K562 (cell line): Measurements from ENCODE around the gene SLC12A6. TPM values are rescaled to one million over a fixed set of nuclear protein-coding genes. Genes with fewer than 3 reads are reported as not detected.

ENCODE experiments used
- ATAC-seq: fragments of 200-7000 bp; cut with Tn5 transposase; 3 replicates; pipeline ENCODE4 v1.9.1; 2020; ENCODE audit warnings: moderate library complexity
- BruUV-seq: library from RNA; stranded (reverse); fragments of 400-500 nt; replicated peaks from 2 replicates; lab custom pipeline; 2021; lab: Mats Ljungman, UMichigan
- CTCF ChIA-PET: fragments of 300-600 bp; formaldehyde crosslinking; extraction: SDS; loops from one replicate; lab custom pipeline; 2021; ENCODE audit warnings: low intra/inter-chr PET ratio; lab: Yijun Ruan, JAX
- POLR2A ChIA-PET: fragments of 300-600, 350-650 bp; sonication (Branson Sonifier 250); formaldehyde crosslinking; extraction: SDS; loops from one replicate; lab custom pipeline; 2021; ENCODE audit warnings: antibody characterized with exemption, inconsistent platforms; lab: Yijun Ruan, JAX
- DNase-seq, 4 experiments: peaks; one replicate each; pipeline versions ENCODE4 v3.0.0 to v3.0.0-alpha.2; 2011 to 2018; ENCODE audit warnings: low spot score in 3 of 4, mixed read lengths in 3 of 4; ENCODE audit errors: extremely low read depth in 1 of 4
- FAIRE-seq: peaks from 2 replicates; lab custom pipeline; 2011; peaks lifted over from hg19 to GRCh38; lab: Jason Lieb, UNC
- H2AFZ ChIP-seq: 2 replicates; pipeline ENCODE4 v1.6.0; 2011; ENCODE audit warnings: low read depth, low read length, control low read depth, inconsistent platforms
- H3K27ac ChIP-seq: fragments of 200-600 bp; 3 replicates; pipeline ENCODE4 v1.8.0; 2011; ENCODE audit warnings: low read depth, mild to moderate bottlenecking, control low read depth, inconsistent platforms, low read length, moderate library complexity, mixed read lengths; ENCODE audit errors: extremely low read depth
- H3K27me3 ChIP-seq, 2 experiments: fragments of 300-600 bp in 1 of 2; 2 replicates in 1 of 2; 3 replicates in 1 of 2; pipeline versions ENCODE4 v1.6.0 to v1.8.0; 2011; ENCODE audit warnings: inconsistent platforms in 2 of 2, low read length in 2 of 2, mild to moderate bottlenecking in 1 of 2, mixed read lengths in 1 of 2, moderate library complexity in 1 of 2; ENCODE audit not compliant: control insufficient read depth in 2 of 2, insufficient read depth in 2 of 2
- H3K36me3 ChIP-seq: fragments of 300-600 bp; 3 replicates; pipeline ENCODE4 v1.8.0; 2011; ENCODE audit warnings: mild to moderate bottlenecking, low read length, inconsistent platforms; ENCODE audit not compliant: control insufficient read depth, insufficient read depth
- H3K4me1 ChIP-seq, 2 experiments: fragments of 200-600 bp in 1 of 2; replicated peaks in 1 of 2; 2 replicates in 1 of 2; 3 replicates in 1 of 2; pipeline versions ENCODE4 v1.5.1 to v1.8.0; 2011; ENCODE audit warnings: inconsistent platforms in 2 of 2, low read length in 2 of 2, mild to moderate bottlenecking in 1 of 2, mixed read lengths in 1 of 2, moderate library complexity in 1 of 2; ENCODE audit not compliant: control insufficient read depth in 2 of 2, insufficient read depth in 2 of 2
- H3K4me2 ChIP-seq: 2 replicates; pipeline ENCODE4 v1.6.1; 2011; ENCODE audit warnings: low read length, control low read depth, inconsistent platforms, mixed read lengths; ENCODE audit not compliant: insufficient read depth
- H3K4me3 ChIP-seq: fragments of 200-600 bp; sonication (generic), shearing (Covaris generic); 2 replicates; pipeline ENCODE4 v1.5.1; 2016; ENCODE audit warnings: control low read depth, inconsistent platforms
- H3K79me2 ChIP-seq: fragments of 200-600 bp; 3 replicates; pipeline ENCODE4 v1.8.0; 2011; ENCODE audit warnings: low read length, inconsistent platforms; ENCODE audit not compliant: control insufficient read depth, insufficient read depth
- H3K9ac ChIP-seq, 2 experiments: 2 replicates each; pipeline versions ENCODE4 v1.6.0 to v1.6.1; 2011; ENCODE audit warnings: low read depth in 2 of 2, low read length in 2 of 2, control low read depth in 1 of 2, inconsistent platforms in 1 of 2, mild to moderate bottlenecking in 1 of 2, mixed read lengths in 1 of 2; ENCODE audit not compliant: insufficient read depth in 1 of 2
- H3K9me1 ChIP-seq: one replicate; pipeline ENCODE4 v1.6.0; 2011; ENCODE audit warnings: inconsistent platforms, mild to moderate bottlenecking, low read length, moderate library complexity; ENCODE audit not compliant: control insufficient read depth, insufficient read depth
- H3K9me3 ChIP-seq: replicated peaks from 2 replicates; pipeline ENCODE4 v1.5.1; 2011; ENCODE audit warnings: low read depth, low read length, inconsistent platforms; ENCODE audit not compliant: control insufficient read depth, insufficient read depth
- H4K20me1 ChIP-seq: replicated peaks from 2 replicates; pipeline ENCODE4 v1.6.1; 2011; ENCODE audit warnings: low read length, inconsistent platforms, mixed read lengths; ENCODE audit not compliant: control insufficient read depth, insufficient read depth
- CREBBP ChIP-seq: IDR thresholded peaks from one replicate; pipeline ENCODE4 v1.6.1; 2012; ENCODE audit warnings: low read depth, mild to moderate bottlenecking, control low read depth, inconsistent platforms, low read length
- KLF1 ChIP-seq: fragments of 450-650 bp; IDR thresholded peaks from 2 replicates; pipeline ENCODE4 v1.6.1; 2016; ENCODE audit warnings: missing genetic modification characterization, missing compliant biosample characterization
- MECOM ChIP-seq: fragments of 250-450 bp; sonication (Bioruptor Pico); IDR thresholded peaks from 2 replicates; pipeline ENCODE4 v1.8.0; 2022; ENCODE audit warnings: inconsistent platforms
- MEIS2 ChIP-seq: fragments of 450-650 bp; IDR thresholded peaks from 2 replicates; pipeline ENCODE4 v1.6.1; 2014; ENCODE audit warnings: mild to moderate bottlenecking; ENCODE audit not compliant: partially characterized antibody
- NFE2L1 ChIP-seq: fragments of 450-650 bp; IDR thresholded peaks from 2 replicates; pipeline ENCODE4 v1.6.1; 2016; ENCODE audit warnings: missing genetic modification characterization, low read depth, mild to moderate bottlenecking, missing compliant biosample characterization, moderate library complexity, borderline replicate concordance
- PBX2 ChIP-seq, 2 experiments: IDR thresholded peaks in 1 of 2; conservative IDR thresholded peaks in 1 of 2; 2 replicates each; pipeline ENCODE4 v1.6.1; 2016; ENCODE audit warnings: low read depth in 2 of 2, mild to moderate bottlenecking in 1 of 2, missing compliant biosample characterization in 1 of 2, missing genetic modification characterization in 1 of 2, moderate library complexity in 1 of 2
- PHB ChIP-seq: fragments of 250-450 bp; sonication (Bioruptor Pico); IDR thresholded peaks from 2 replicates; pipeline ENCODE4 v1.5.0; 2021
- RFX5 ChIP-seq: IDR thresholded peaks from 2 replicates; pipeline ENCODE4 v1.6.1; 2011; ENCODE audit warnings: low read depth, mild to moderate bottlenecking, improper control_type of control experiment, low read length
- SAP30 ChIP-seq: fragments of 200-600 bp; sonication (generic); IDR thresholded peaks from 2 replicates; pipeline ENCODE4 v1.6.1; 2012; ENCODE audit warnings: borderline replicate concordance, low read depth, mild to moderate bottlenecking, moderate library complexity, low read length, control low read depth, inconsistent platforms; ENCODE audit not compliant: insufficient read depth, poor library complexity, severe bottlenecking
- SIRT6 ChIP-seq: IDR thresholded peaks from one replicate; pipeline ENCODE4 v1.6.1; 2012; ENCODE audit warnings: low read depth, mild to moderate bottlenecking, control low read depth, inconsistent platforms, low read length, moderate library complexity
- SRSF9 ChIP-seq: fragments of 200-400 bp; formaldehyde crosslinking; IDR thresholded peaks from 2 replicates; pipeline ENCODE4 v1.6.1; 2017; ENCODE audit warnings: low read depth, low read length, borderline replicate concordance
- WGBS: fragments of 100-300 bp; shearing (Covaris generic); methylation state at CpG from one replicate; pipeline ENCODE4 v1.1.6; 2016; ENCODE audit warnings: low coverage, mixed read lengths; ENCODE audit not compliant: insufficient coverage; ENCODE audit errors: missing lambda C conversion rate; 5-methylcytosine and 5-hydroxymethylcytosine counted together
- in situ Hi-C: fragments of 300-500 bp; cut with MboI; formaldehyde crosslinking; loops from 4 replicates; pipeline ENCODE4 v1.15.0; 2018; ENCODE audit warnings: inconsistent platforms, mixed read lengths
- intact Hi-C: fragments of 100-400 bp; cut with micrococcal nuclease; formaldehyde crosslinking; loops from 2 replicates; pipeline ENCODE4 v1.14.2; 2022
- polyA plus RNA-seq, 8 experiments: library from polyadenylated mRNA; depleted of rRNA in 4 of 8; stranded (reverse) in 5 of 8; unstranded in 3 of 8; fragments of >200 nt; fragmentation: Nextera tagmentation in 2 of 8; fragmentation: Illumina TruSeq in 1 of 8; extraction: Ambion mirVana in 2 of 8; extraction: Trizol in 1 of 8; gene quantifications; 2 replicates each; pipeline versions ENCODE4 v1.2.1 to v1.2.3, GENCODE V29; 2011 to 2014; ENCODE audit warnings: inconsistent platforms in 1 of 8, missing spikeins in 1 of 8
- total RNA-seq, 7 experiments: library from RNA; depleted of rRNA in 6 of 7; stranded (reverse); fragments of >200 nt in 6 of 7; fragmentation: Illumina TruSeq in 2 of 7; extraction: Trizol in 2 of 7; gene quantifications; 2 replicates each; pipeline versions ENCODE4 v1.2.1 to v1.2.3, GENCODE V29; 2011 to 2021; ENCODE audit warnings: low replicate concordance in 1 of 7
- TF ChIP-seq, protein P1 (sequence below): fragments of 250-450 bp; sonication (Bioruptor Pico); IDR thresholded peaks from 2 replicates; pipeline ENCODE4 v1.4.0; 2020; ENCODE audit warnings: borderline replicate concordance
- TF ChIP-seq, protein P2 (sequence below): sonication (generic); formaldehyde crosslinking; IDR thresholded peaks from 2 replicates; pipeline ENCODE4 v1.9.0; 2022; ENCODE audit warnings: mild to moderate bottlenecking, missing genetic modification reagents

SLC12A6 gene
- total and polyA plus RNA-seq, 9 of the 15 experiments (the other 6 are each of a cell fraction or from before 2014, with no cell fraction given): 1.4 to 16.4 (median 6.7) TPM

- FAIRE-seq: no peak
- no peak for TF ChIP-seq SAP30
- TF ChIP-seq SRSF9: no peak
- no peak for TF ChIP-seq SIRT6
- no peak for TF ChIP-seq PHB (CRISPR knock-in tag)
- no peak for TF ChIP-seq MEIS2
- TF ChIP-seq, protein P1, sequence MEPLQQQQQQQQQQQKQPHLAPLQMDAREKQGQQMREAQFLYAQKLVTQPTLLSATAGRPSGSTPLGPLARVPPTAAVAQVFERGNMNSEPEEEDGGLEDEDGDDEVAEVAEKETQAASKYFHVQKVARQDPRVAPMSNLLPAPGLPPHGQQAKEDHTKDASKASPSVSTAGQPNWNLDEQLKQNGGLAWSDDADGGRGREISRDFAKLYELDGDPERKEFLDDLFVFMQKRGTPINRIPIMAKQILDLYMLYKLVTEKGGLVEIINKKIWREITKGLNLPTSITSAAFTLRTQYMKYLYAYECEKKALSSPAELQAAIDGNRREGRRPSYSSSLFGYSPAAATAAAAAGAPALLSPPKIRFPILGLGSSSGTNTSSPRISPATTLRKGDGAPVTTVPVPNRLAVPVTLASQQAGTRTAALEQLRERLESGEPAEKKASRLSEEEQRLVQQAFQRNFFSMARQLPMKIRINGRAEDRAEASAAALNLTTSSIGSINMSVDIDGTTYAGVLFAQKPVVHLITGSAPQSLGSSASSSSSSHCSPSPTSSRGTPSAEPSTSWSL (CRISPR knock-in tag): no peak
- TF ChIP-seq RFX5: no peak
- TF ChIP-seq NFE2L1 (tag): no peak
- no peak for TF ChIP-seq CREBBP
- no peak for TF ChIP-seq KLF1 (tag)
- no peak for TF ChIP-seq MECOM (CRISPR knock-in tag)
- TF ChIP-seq, protein P2, sequence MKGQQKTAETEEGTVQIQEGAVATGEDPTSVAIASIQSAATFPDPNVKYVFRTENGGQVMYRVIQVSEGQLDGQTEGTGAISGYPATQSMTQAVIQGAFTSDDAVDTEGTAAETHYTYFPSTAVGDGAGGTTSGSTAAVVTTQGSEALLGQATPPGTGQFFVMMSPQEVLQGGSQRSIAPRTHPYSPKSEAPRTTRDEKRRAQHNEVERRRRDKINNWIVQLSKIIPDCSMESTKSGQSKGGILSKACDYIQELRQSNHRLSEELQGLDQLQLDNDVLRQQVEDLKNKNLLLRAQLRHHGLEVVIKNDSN (CRISPR knock-in tag): no peak
- TF ChIP-seq PBX2 (CRISPR knock-in tag; IDR thresholded peaks at IDR 0.05; ENCODE audit: low read depth): no peak
- no peak for TF ChIP-seq PBX2 (tag; conservative IDR thresholded peaks at IDR 0.05; ENCODE audit: low read depth)
These were observed 22.8 kb downstream of the SLC12A6 start for GRCh38 chr15:34314491-34315490.

More at GRCh38 chr15:34314491-34315490, 22.8 kb downstream of the SLC12A6 start:
- Histone ChIP-seq H3K27ac (no peak overlapping the region), H2AFZ (no peak overlapping the region), H3K36me3 (no peaks in the 10 kb centered on the region), H3K9me1 (no peaks in the 10 kb centered on the region), H3K4me1 (peaks cover 0 to 4% of the 10 kb centered on the region in 2 experiments; a peak in 3 of 5 replicates), H3K79me2 (no peaks in the 10 kb centered on the region; the same call in 1 of the 3 replicates), H4K20me1 (no peaks in the 10 kb centered on the region), H3K9ac (no peak overlapping the region), H3K4me3 (no peak overlapping the region), H3K4me2 (no peak overlapping the region), H3K27me3 (no peaks in the 10 kb centered on the region), H3K9me3 (no peaks in the 10 kb centered on the region)
- WGBS: 16% methylated on average over 3 of the region's 3 CpGs
- POLR2A ChIA-PET: no interaction called here
- in situ Hi-C loops (no loop called here), intact Hi-C loops (no loop called here)
- no TSS peak for BruUV-seq
- no peak for DNase-seq
- CTCF ChIA-PET: no interaction called here
- ATAC-seq: no peak
